Left renal pelvis (tissue), 4 donors: Measurements from ENCODE around the gene HHAT. TPM values are rescaled to one million over a fixed set of nuclear protein-coding genes. Genes with fewer than 3 reads are reported as not detected.
"Not testable (repeated sequence)": the region's sequence is repeated elsewhere in the genome, so short reads cannot be mapped to it uniquely, and the experiment has no call there.

Source experiments
- DNase-seq, 4 donors: peaks; one replicate each; pipeline ENCODE4 v3.0.0-alpha.2; 2013; ENCODE audit warnings: low read depth in 4 of 4, low spot score in 3 of 4
- polyA plus RNA-seq, 4 donors: library from polyadenylated mRNA; unstranded; fragments of 120-200 nt; gene quantifications; one replicate each; pipeline ENCODE4 v1.2.1, GENCODE V29; 2013; ENCODE audit not compliant: insufficient read length in 4 of 4

HHAT gene
- polyA plus RNA-seq, 4 donors = 11.8 to 14.6 (median 14.2) TPM

GRCh38 chr1:210381934-210382333 lies 53.2 kb downstream of the HHAT start:
- no peak for DNase-seq

- no peak for DNase-seq
Measured at GRCh38 chr1:210384625-210385024, 55.9 kb downstream of the HHAT start.

- DNase-seq = no peak
Measured at GRCh38 chr1:210385228-210385627, 56.5 kb downstream of the HHAT start.

- DNase-seq = no peak
Measured at GRCh38 chr1:210394281-210394821, 65.6 kb downstream of the HHAT start.

- no peak for DNase-seq
Measured at GRCh38 chr1:210396541-210396940, 67.8 kb downstream of the HHAT start.

- DNase-seq = no peak
Measured at GRCh38 chr1:210397252-210397651, 68.5 kb downstream of the HHAT start.

GRCh38 chr1:210397681-210398080 lies 69.0 kb downstream of the HHAT start:
- no peak for DNase-seq

GRCh38 chr1:210398466-210398865 lies 69.8 kb downstream of the HHAT start:
- no peak for DNase-seq

GRCh38 chr1:210400043-210400840 lies 71.5 kb downstream of the HHAT start:
- DNase-seq = peak in 2 of 4 donors; percentile 18

GRCh38 chr1:210402560-210402959 lies 73.9 kb downstream of the HHAT start:
- DNase-seq = no peak

GRCh38 chr1:210405316-210405715 lies 76.6 kb downstream of the HHAT start:
- DNase-seq = no peak

GRCh38 chr1:210406341-210406740 lies 77.6 kb downstream of the HHAT start:
- DNase-seq = not testable (repeated sequence)

GRCh38 chr1:210407207-210407886 lies 78.6 kb downstream of the HHAT start:
- DNase-seq = peak in 3 of 4 donors; percentile 23 to 49 (median 44)

- DNase-seq = no peak
Measured at GRCh38 chr1:210407887-210408252, 79.2 kb downstream of the HHAT start.

GRCh38 chr1:210412240-210412639 lies 83.5 kb downstream of the HHAT start:
- no peak for DNase-seq

GRCh38 chr1:210413951-210414350 lies 85.2 kb downstream of the HHAT start:
- DNase-seq = no peak

GRCh38 chr1:210415846-210416448 lies 87.2 kb downstream of the HHAT start:
- DNase-seq = no peak

GRCh38 chr1:210416681-210417080 lies 88.0 kb downstream of the HHAT start:
- no peak for DNase-seq

GRCh38 chr1:210417881-210418280 lies 89.2 kb downstream of the HHAT start:
- DNase-seq = no peak

- no peak for DNase-seq
Measured at GRCh38 chr1:210418863-210419650, 90.4 kb downstream of the HHAT start.

- DNase-seq = not testable (repeated sequence)
Measured at GRCh38 chr1:210426696-210427095, 98.0 kb downstream of the HHAT start.
